ENCODE results near the gene MC1R. TPM values are rescaled to one million over a fixed set of nuclear protein-coding genes. Genes with fewer than 3 reads are reported as not detected.

Gene MC1R
- total and polyA plus RNA-seq, 2 experiments from 2014 or later = 0.74 to 4.3 TPM

GRCh38 chr16:89871895-89872294 is 46.8 kb upstream of the MC1R start (continued):
- TF ChIP-seq ZNF462 (CRISPR knock-in tag; IDR thresholded peaks at IDR 0.05) (no peak), CTCF (conservative IDR thresholded peaks at IDR 0.05; ENCODE audit: low read depth in 2 of 2) (no peak), REST (IDR thresholded peaks at IDR 0.05; ENCODE audit: unreplicated experiment) (no peak), CREB1 (CRISPR knock-in tag; IDR thresholded peaks at IDR 0.05; ENCODE audit: low read depth) (no peak)

Data from GM23338 (cell line).